Esophagus muscularis mucosa (tissue), 4 donors: Measurements from ENCODE around the gene SSPN. TPM values are rescaled to one million over a fixed set of nuclear protein-coding genes. Genes with fewer than 3 reads are reported as not detected.

Source experiments
- DNase-seq: peaks from one replicate; pipeline ENCODE4 v3.0.0-alpha.2; 2017; ENCODE audit errors: extremely low spot score
- H3K27ac ChIP-seq, 4 donors: fragments of 200-600 bp; sonication (generic); replicated peaks in 1 of 4; 1 replicate in 3 of 4; 2 replicates in 1 of 4; pipeline ENCODE4 v1.5.1; 2016 to 2019; ENCODE audit warnings: mild to moderate bottlenecking in 1 of 4
- H3K27me3 ChIP-seq, 4 donors: fragments of 200-600 bp; sonication (generic); one replicate each; pipeline versions ENCODE4 v1.5.1 to v1.6.0; 2016 to 2019
- H3K36me3 ChIP-seq, 4 donors: fragments of 200-600 bp; sonication (generic); one replicate each; pipeline ENCODE4 v1.5.1; 2016 to 2019
- H3K4me1 ChIP-seq, 4 donors: fragments of 200-600 bp; sonication (generic); one replicate each; pipeline ENCODE4 v1.5.1; 2016 to 2019
- H3K4me3 ChIP-seq, 4 donors: fragments of 200-600 bp; sonication (generic); 1 replicate in 2 of 4; 2 replicates in 2 of 4; pipeline ENCODE4 v1.5.1; 2016 to 2019; ENCODE audit warnings: mild to moderate bottlenecking in 4 of 4, moderate library complexity in 1 of 4
- H3K9me3 ChIP-seq, 4 donors: fragments of 200-600 bp; sonication (generic); 1 replicate in 3 of 4; 2 replicates in 1 of 4; pipeline ENCODE4 v1.5.1; 2016 to 2019
- CTCF ChIP-seq, 3 experiments: fragments of 200-600 bp in 2 of 3; fragments of 450-650 bp in 1 of 3; sonication (generic) in 2 of 3; IDR thresholded peaks; one replicate each; pipeline ENCODE4 v1.5.1; 2017 to 2019; ENCODE audit warnings: antibody characterized with exemption in 3 of 3, mild to moderate bottlenecking in 2 of 3, moderate library complexity in 1 of 3
- EP300 ChIP-seq: sonication (generic); formaldehyde crosslinking; IDR thresholded peaks from one replicate; pipeline ENCODE4 v1.6.1; 2017; ENCODE audit warnings: antibody characterized with exemption
- POLR2A ChIP-seq: fragments of 450-650 bp; IDR thresholded peaks from one replicate; pipeline ENCODE4 v1.6.1; 2017; ENCODE audit warnings: antibody characterized with exemption, moderate library complexity, mild to moderate bottlenecking, low read depth
- POLR2AphosphoS5 ChIP-seq, 2 donors: sonication (generic); formaldehyde crosslinking; IDR thresholded peaks; one replicate each; pipeline ENCODE4 v1.6.1; 2017; ENCODE audit warnings: antibody characterized with exemption in 2 of 2
- WGBS: methylation state at CpG from one replicate; pipeline ENCODE4 v1.1.5; 2018; 5-methylcytosine and 5-hydroxymethylcytosine counted together
- intact Hi-C: fragments of 100-400 bp; cut with DNase I; formaldehyde crosslinking; loops from one replicate; pipeline ENCODE4 v1.15.1; 2023
- total RNA-seq, 4 donors: library from RNA; depleted of rRNA; stranded (reverse); fragments of >200 nt; gene quantifications; one replicate each; pipeline versions ENCODE4 v1.1.0 to v1.2.1, GENCODE V29; 2016

Gene SSPN
- total RNA-seq, 4 donors from 2014 or later = 36.4 to 81.8 (median 64.9) TPM

- intact Hi-C loops = no loop called here
- no peak for DNase-seq
- Histone ChIP-seq H3K36me3 (no peaks in the 10 kb centered on the region), H3K27ac (peak overlapping the region in 1 of 4 donors; percentile 36), H3K4me3 (no peak overlapping the region), H3K27me3 (no peaks in the 10 kb centered on the region), H3K4me1 (peaks cover 8 to 19% (median 17%) of the 10 kb centered on the region in 4 donors), H3K9me3 (no peaks in the 10 kb centered on the region)
- 77% methylated on average over 6 of the region's 6 CpGs for WGBS
- no peak for TF ChIP-seq EP300
- no peak for TF ChIP-seq POLR2A
- TF ChIP-seq CTCF (IDR thresholded peaks at IDR 0.05) = no peak
- TF ChIP-seq POLR2AphosphoS5 (IDR thresholded peaks at IDR 0.05) = no peak
Measured at GRCh38 chr12:26205941-26206340, 10.6 kb downstream of the SSPN start.

GRCh38 chr12:26211331-26211730 is 16.0 kb downstream of the SSPN start:
- Histone ChIP-seq H3K9me3 (no peaks in the 10 kb centered on the region), H3K27me3 (no peaks in the 10 kb centered on the region), H3K27ac (no peak overlapping the region), H3K4me1 (peaks cover 0 to 12% (median 12%) of the 10 kb centered on the region in 4 donors), H3K36me3 (no peaks in the 10 kb centered on the region), H3K4me3 (no peak overlapping the region)
- no peak for DNase-seq
- TF ChIP-seq CTCF (IDR thresholded peaks at IDR 0.05) = no peak
- no peak for TF ChIP-seq EP300
- TF ChIP-seq POLR2A = no peak
- no peak for TF ChIP-seq POLR2AphosphoS5 (IDR thresholded peaks at IDR 0.05)
- intact Hi-C loops = no loop called here
- WGBS = 40% methylated on average over 1 of the region's 1 CpG

- no peaks in the 10 kb centered on the region for H3K27me3 ChIP-seq
- H3K36me3 ChIP-seq = no peaks in the 10 kb centered on the region
- peaks cover 0 to 12% (median 12%) of the 10 kb centered on the region in 4 donors for H3K4me1 ChIP-seq
- no peak overlapping the region for H3K27ac ChIP-seq
- no peak for DNase-seq
- no peaks in the 10 kb centered on the region for H3K9me3 ChIP-seq
- no peak overlapping the region for H3K4me3 ChIP-seq
- 54% methylated on average over 5 of the region's 5 CpGs for WGBS
- TF ChIP-seq POLR2A (no peak), POLR2AphosphoS5 (IDR thresholded peaks at IDR 0.05) (no peak), EP300 (no peak), CTCF (IDR thresholded peaks at IDR 0.05) (no peak)
- intact Hi-C loops = no loop called here
Measured at GRCh38 chr12:26212396-26212795, 17.0 kb downstream of the SSPN start.

- TF ChIP-seq POLR2A = no peak
Measured at GRCh38 chr12:26212988-26213387, 17.6 kb downstream of the SSPN start.

GRCh38 chr12:26214121-26214520 is 18.7 kb downstream of the SSPN start:
- DNase-seq = no peak
- Histone ChIP-seq H3K9me3 (no peaks in the 10 kb centered on the region), H3K27ac (no peak overlapping the region), H3K27me3 (no peaks in the 10 kb centered on the region), H3K4me3 (no peak overlapping the region), H3K36me3 (no peaks in the 10 kb centered on the region), H3K4me1 (peaks cover 0 to 12% (median 12%) of the 10 kb centered on the region in 4 donors)
- intact Hi-C loops = no loop called here
- WGBS = 70% methylated on average over 2 of the region's 2 CpGs
- TF ChIP-seq POLR2AphosphoS5 (IDR thresholded peaks at IDR 0.05) = no peak
- no peak for TF ChIP-seq POLR2A
- no peak for TF ChIP-seq CTCF (IDR thresholded peaks at IDR 0.05)
- no peak for TF ChIP-seq EP300

More at GRCh38 chr12:26212988-26213387, 17.6 kb downstream of the SSPN start:
- intact Hi-C loops = no loop called here
- H3K4me3 ChIP-seq = no peak overlapping the region
- H3K27ac ChIP-seq = no peak overlapping the region
- H3K9me3 ChIP-seq = no peaks in the 10 kb centered on the region
- no peaks in the 10 kb centered on the region for H3K36me3 ChIP-seq
- 96% methylated on average over 2 of the region's 2 CpGs for WGBS
- peaks cover 0 to 12% (median 12%) of the 10 kb centered on the region in 4 donors for H3K4me1 ChIP-seq
- no peak for DNase-seq
- no peaks in the 10 kb centered on the region for H3K27me3 ChIP-seq
